Breast epithelium (tissue), 3 donors: Measurements from ENCODE around the gene KIAA0513.

Experiments used
- CTCF ChIP-seq, 3 donors: fragments of 450-650 bp; IDR thresholded peaks; one replicate each; pipeline ENCODE4 v1.5.1; 2016 to 2017; ENCODE audit warnings: antibody characterized with exemption in 3 of 3, mild to moderate bottlenecking in 3 of 3, moderate library complexity in 3 of 3
- POLR2A ChIP-seq: fragments of 450-650 bp; IDR thresholded peaks from one replicate; pipeline ENCODE4 v1.6.1; 2016; ENCODE audit warnings: antibody characterized with exemption, mild to moderate bottlenecking, moderate library complexity
- POLR2AphosphoS5 ChIP-seq, 3 donors: sonication (generic); formaldehyde crosslinking; IDR thresholded peaks; one replicate each; pipeline ENCODE4 v1.6.1; 2017; ENCODE audit warnings: antibody characterized with exemption in 3 of 3

DNA sequence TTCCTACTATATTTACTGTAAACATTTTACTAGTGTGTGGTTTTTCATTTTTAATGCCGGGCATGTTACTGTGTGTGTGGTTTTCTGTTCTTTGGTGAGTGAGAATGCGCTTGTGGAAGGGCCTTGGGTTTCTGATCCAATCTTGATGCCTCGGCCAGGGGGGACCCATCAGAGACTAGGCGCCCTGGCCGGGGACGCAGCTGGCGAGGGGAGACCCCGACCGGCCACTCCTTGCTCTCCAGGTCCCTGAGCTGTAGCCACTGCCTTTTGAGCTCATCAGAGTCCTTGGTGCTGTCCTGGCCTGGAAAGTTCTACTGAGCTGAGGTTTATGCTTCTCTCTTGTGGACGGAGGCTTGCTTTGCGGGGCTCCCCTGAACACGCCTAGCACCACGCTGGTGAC is 37.5 kb downstream of the KIAA0513 start:
- TF ChIP-seq CTCF (IDR thresholded peaks at IDR 0.05) (no peak), POLR2A (no peak), POLR2AphosphoS5 (IDR thresholded peaks at IDR 0.05) (no peak)
